HUES64 (cell line): ENCODE data around the gene ASCL1. TPM values are rescaled to one million over a fixed set of nuclear protein-coding genes. Genes with fewer than 3 reads are reported as not detected.

ENCODE experiments used
- H3K27ac ChIP-seq: 2 replicates; pipeline ENCODE4 v1.7.0; 2013; ENCODE audit warnings: low read depth, low read length, inconsistent platforms
- H3K27me3 ChIP-seq: 2 replicates; pipeline ENCODE4 v1.6.1; 2013; ENCODE audit warnings: mild to moderate bottlenecking, low read length; ENCODE audit not compliant: insufficient read depth
- H3K36me3 ChIP-seq: 2 replicates; pipeline ENCODE4 v1.6.1; 2013; ENCODE audit warnings: mild to moderate bottlenecking, low read length; ENCODE audit not compliant: insufficient read depth
- H3K4me1 ChIP-seq: 2 replicates; pipeline ENCODE4 v1.6.1; 2013; ENCODE audit warnings: mild to moderate bottlenecking, low read length, moderate library complexity; ENCODE audit not compliant: insufficient read depth
- H3K4me3 ChIP-seq: 2 replicates; pipeline ENCODE4 v1.5.1; 2013; ENCODE audit warnings: mild to moderate bottlenecking, low read length, moderate library complexity
- H3K9ac ChIP-seq: 2 replicates; pipeline ENCODE4 v1.6.1; 2013; ENCODE audit warnings: mild to moderate bottlenecking, low read depth, low read length
- H3K9me3 ChIP-seq: 2 replicates; pipeline ENCODE4 v1.6.1; 2013; ENCODE audit warnings: low read depth, low read length; ENCODE audit not compliant: insufficient read depth
- WGBS: fragments of 150-250, 120-280 bp; methylation state at CpG from one replicate; pipeline ENCODE4 v1.1.7; 2013; ENCODE audit warnings: missing lambda C conversion rate; 5-methylcytosine and 5-hydroxymethylcytosine counted together
- polyA plus RNA-seq, 2 experiments: library from polyadenylated mRNA; stranded (reverse); fragments of 50-300 nt; gene quantifications; one replicate each; pipeline ENCODE4 v1.2.3, GENCODE V29; 2013

Gene ASCL1
- polyA plus RNA-seq (2013, experiment 1 of 2), result 1.00 TPM
- polyA plus RNA-seq (2013, experiment 2 of 2), result 1.8 TPM

DNA sequence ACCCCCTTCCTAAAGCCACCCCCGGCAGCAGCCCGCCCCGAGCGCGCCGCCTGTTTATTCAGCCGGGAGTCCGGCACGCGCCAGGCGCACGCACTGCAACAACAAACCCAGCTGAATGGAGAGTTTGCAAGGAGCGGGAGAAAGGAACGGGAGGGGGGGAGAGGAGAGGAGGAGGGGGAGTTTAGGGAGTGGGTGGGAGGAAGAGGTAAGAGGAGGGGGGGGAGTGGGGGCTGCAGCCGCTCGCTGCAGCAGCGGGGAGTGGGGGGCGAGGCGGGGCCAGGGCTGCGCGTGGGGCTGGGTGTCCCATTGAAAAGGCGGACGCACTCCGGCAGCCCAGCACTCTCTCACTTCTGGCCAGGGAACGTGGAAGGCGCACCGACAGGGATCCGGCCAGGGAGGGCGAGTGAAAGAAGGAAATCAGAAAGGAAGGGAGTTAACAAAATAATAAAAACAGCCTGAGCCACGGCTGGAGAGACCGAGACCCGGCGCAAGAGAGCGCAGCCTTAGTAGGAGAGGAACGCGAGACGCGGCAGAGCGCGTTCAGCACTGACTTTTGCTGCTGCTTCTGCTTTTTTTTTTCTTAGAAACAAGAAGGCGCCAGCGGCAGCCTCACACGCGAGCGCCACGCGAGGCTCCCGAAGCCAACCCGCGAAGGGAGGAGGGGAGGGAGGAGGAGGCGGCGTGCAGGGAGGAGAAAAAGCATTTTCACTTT, at the start of gene ASCL1:
TSS of gene ASCL1 (plus strand) at position 336 of the 712 bp plus-strand sequence. CDS start 571 bp downstream, outside the sequence.
- H3K4me1 ChIP-seq, result peaks cover 18% of the 10 kb centered on the region
- H3K9me3 ChIP-seq, result no peaks in the 10 kb centered on the region
- peak within 1 kb of the TSS; percentile 55 for H3K4me3 ChIP-seq
- no peak within 1 kb of the TSS for H3K9ac ChIP-seq
- peaks cover 100% of the 10 kb centered on the region for H3K27me3 ChIP-seq
- no peak within 1 kb of the TSS for H3K27ac ChIP-seq
- under 1% methylated on average over 51 of the region's 52 CpGs for WGBS
- no peaks in the 10 kb centered on the region for H3K36me3 ChIP-seq

DNA sequence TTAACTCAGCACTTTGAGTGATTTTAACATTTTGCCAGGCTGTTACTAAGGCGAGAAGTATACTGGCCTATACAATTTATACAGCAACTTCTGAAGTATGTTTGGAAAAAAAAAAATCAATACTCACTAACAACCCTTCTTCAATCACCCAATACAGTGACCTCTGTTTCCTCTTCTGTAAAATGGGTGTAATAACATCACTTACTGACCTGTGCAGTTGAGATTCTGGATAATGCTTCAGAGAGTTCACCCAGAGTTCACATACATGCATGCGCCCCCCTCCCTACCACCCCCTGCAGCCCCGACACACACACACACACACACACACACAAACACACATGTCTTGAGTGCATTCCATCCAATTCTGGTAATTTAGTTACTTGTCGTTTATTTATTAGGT, 49.6 kb upstream of the ASCL1 start:
- H3K9me3 ChIP-seq, result no peaks in the 10 kb centered on the region
- H3K9ac ChIP-seq, result no peak overlapping the region
- H3K36me3 ChIP-seq, result no peaks in the 10 kb centered on the region
- no peaks in the 10 kb centered on the region for H3K4me1 ChIP-seq
- no peak overlapping the region for H3K27ac ChIP-seq
- 100% methylated on average over 2 of the region's 4 CpGs for WGBS
- H3K4me3 ChIP-seq, result no peak overlapping the region
- H3K27me3 ChIP-seq, result no peaks in the 10 kb centered on the region

DNA sequence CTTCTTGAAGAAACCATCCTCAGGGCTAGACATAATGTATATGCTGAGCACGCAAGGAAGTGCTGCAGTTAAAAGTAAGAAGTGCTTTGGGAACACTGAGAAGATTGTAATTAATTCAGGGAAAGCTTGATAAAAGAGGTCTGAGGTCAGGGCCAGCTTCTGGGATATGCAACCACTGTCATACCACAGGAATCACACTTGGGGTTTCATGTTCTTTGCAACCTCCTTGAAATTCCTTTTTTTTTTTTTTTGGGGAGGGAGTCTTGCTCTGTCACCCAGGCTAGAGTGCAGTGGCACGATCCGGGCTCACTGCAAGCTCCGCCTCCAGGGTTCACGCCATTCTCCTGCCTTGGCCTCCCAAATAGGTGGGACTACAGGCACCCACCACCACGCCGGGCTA, 47.3 kb upstream of the ASCL1 start:
- no peak overlapping the region for H3K9ac ChIP-seq
- H3K27ac ChIP-seq, result no peak overlapping the region
- no peak overlapping the region for H3K4me3 ChIP-seq
- no peaks in the 10 kb centered on the region for H3K9me3 ChIP-seq
- 94% methylated on average over 7 of the region's 7 CpGs for WGBS
- no peaks in the 10 kb centered on the region for H3K4me1 ChIP-seq
- no peaks in the 10 kb centered on the region for H3K36me3 ChIP-seq
- H3K27me3 ChIP-seq, result no peaks in the 10 kb centered on the region

DNA sequence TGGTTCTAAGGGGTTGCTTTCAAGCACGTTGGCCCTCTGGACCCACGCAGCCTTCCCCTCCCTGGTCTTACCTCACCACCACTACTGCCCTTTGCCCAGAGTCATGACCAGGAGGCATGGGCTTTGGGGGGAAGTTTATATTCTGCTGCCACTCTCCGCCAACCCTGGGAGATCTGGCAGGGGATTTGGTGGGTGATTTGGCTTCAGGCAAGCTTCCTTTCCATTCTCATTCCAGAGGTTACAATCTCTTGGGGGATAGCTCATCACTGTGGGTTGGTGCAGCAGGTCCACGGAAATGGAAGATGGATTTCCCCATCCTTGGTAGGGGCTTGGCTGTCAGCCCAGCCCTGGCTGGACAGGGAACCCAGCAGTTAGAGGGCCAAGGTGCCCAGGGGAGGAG, 46.7 kb upstream of the ASCL1 start:
- no peaks in the 10 kb centered on the region for H3K9me3 ChIP-seq
- H3K4me3 ChIP-seq, result no peak overlapping the region
- H3K9ac ChIP-seq, result no peak overlapping the region
- no peaks in the 10 kb centered on the region for H3K36me3 ChIP-seq
- WGBS, result 94% methylated on average over 4 of the region's 4 CpGs
- no peaks in the 10 kb centered on the region for H3K27me3 ChIP-seq
- no peak overlapping the region for H3K27ac ChIP-seq
- H3K4me1 ChIP-seq, result no peaks in the 10 kb centered on the region

DNA sequence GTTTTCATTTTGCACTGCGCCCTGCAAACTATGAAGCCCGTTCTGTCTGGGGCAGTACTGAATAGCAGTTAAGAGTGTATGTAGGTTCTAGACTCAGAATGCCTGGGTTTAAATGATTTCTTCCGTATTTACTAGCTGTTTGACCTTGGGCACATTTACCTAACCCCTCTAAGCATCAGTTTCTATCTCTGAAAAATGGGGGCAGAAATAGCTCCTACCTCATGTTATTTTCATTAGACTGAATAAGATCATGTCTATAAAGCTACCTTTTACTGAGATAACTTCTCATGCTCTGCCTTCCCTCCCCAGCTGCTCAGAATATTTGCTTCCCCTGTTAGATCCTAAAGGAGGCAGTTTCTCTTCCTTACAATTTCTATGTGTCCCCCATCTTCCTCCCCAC, 46.2 kb upstream of the ASCL1 start:
- Histone ChIP-seq H3K9ac (no peak overlapping the region), H3K9me3 (no peaks in the 10 kb centered on the region), H3K4me3 (no peak overlapping the region), H3K36me3 (no peaks in the 10 kb centered on the region), H3K27ac (no peak overlapping the region), H3K27me3 (no peaks in the 10 kb centered on the region), H3K4me1 (no peaks in the 10 kb centered on the region)
- 97% methylated on average over 3 of the region's 3 CpGs for WGBS

DNA sequence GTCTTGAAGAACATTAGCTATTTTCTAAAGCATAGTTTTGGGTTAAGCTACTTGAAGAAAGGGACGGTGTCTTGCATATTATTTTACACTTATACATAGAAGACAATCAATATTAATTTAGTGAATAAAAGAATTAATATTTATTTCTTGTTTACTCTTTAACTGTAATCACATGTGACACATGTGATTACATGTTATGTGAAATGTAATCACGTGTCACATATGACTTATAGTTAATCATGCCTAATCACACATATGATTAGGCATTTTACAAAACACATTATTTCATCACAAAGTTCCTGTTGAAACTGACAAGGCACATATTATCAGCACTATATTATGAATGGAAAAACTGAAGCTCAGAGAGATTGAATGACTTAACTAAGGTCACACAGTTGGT, 45.2 kb upstream of the ASCL1 start:
- WGBS, result 67% methylated on average over 1 of the region's 2 CpGs
- H3K4me3 ChIP-seq, result no peak overlapping the region
- H3K36me3 ChIP-seq, result no peaks in the 10 kb centered on the region
- no peak overlapping the region for H3K9ac ChIP-seq
- no peaks in the 10 kb centered on the region for H3K4me1 ChIP-seq
- peaks cover 6% of the 10 kb centered on the region; the same call in 1 of the 2 replicates for H3K27me3 ChIP-seq
- no peaks in the 10 kb centered on the region for H3K9me3 ChIP-seq
- H3K27ac ChIP-seq, result no peak overlapping the region

DNA sequence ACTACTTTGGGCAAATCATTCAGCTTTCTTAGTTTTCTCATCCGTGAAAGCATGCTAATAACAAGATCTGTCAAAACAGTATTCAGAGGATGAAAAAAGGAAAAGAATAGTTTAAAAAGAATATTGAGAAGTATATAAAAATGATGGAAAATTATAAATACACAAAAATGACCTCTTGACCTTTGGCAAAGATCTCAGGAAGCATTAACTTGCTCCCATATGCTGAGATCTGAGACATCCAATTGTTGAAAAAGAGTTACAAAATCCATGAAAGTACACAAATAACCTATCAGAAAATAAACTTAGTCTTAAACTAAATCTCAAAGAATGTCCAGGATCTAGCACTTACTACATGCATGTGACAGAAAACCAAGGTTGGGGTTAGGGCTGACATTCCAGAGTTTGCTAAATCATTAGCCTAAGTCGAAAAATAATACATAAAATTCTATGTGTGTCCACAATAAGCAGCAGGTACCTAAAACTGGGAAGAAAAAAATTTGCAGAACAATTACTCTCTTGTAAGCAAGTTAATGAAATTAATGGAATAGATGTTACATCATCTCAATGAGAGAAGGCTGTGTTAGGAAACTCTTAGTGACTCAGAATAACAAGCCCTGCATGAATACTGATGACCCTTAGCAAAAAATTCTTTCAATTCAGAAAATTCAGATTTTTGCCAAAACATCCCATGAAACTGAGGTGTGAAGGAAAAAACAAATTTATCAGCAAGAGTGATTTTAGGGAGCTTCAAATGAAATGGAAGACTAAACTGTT, 43.8 kb upstream of the ASCL1 start:
- WGBS, result 100% methylated on average over 1 of the region's 2 CpGs
- Histone ChIP-seq H3K9me3 (no peaks in the 10 kb centered on the region), H3K27me3 (peaks cover 8% of the 10 kb centered on the region; the same call in 1 of the 2 replicates), H3K9ac (no peak overlapping the region), H3K27ac (no peak overlapping the region), H3K36me3 (no peaks in the 10 kb centered on the region), H3K4me3 (no peak overlapping the region), H3K4me1 (peaks cover 9% of the 10 kb centered on the region)

DNA sequence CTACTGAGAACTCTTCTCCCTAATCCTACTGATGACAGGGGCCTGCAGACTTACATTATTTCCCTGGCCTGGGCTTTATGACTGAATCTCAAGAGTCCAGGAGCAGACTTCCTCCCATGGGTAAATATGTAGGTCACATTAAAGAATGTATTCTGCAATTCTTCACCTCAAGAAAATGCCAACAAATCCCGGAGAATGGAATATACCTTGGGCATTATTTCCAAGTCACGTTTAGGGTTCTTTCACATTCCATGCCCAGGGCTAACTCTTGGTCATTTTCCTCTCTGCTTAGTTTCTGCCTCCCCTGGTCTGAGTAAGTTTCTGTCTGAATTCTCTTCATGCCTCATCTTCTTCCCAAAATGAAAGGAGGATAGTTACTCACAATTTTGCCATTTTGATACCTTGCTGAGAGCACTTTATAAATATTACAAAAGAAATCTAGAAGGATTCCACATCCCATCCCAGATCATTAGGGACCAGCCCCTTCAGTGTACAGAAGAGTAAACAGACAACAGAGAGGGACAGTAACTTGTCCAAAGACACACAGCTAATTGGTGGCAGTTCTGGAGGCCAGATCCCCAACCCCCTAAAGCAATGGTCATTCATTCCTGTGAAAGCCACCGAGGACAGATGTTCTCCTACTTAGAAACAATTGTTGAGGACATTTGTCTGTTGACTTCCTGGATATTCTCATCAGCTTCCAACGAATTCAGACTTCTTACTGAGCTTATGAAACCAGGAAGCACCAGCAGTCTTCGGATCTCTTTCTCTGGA, 41.0 kb upstream of the ASCL1 start:
- Histone ChIP-seq H3K27me3 (peaks cover 8% of the 10 kb centered on the region; the same call in 1 of the 2 replicates), H3K4me1 (peaks cover 11% of the 10 kb centered on the region), H3K9ac (no peak overlapping the region), H3K27ac (peak overlapping the region; percentile 53; the same call in 1 of the 2 replicates), H3K36me3 (no peaks in the 10 kb centered on the region), H3K9me3 (no peaks in the 10 kb centered on the region), H3K4me3 (peak overlapping the region; percentile 53)
- 91% methylated on average over 5 of the region's 5 CpGs for whole genome bisulfite sequencing

DNA sequence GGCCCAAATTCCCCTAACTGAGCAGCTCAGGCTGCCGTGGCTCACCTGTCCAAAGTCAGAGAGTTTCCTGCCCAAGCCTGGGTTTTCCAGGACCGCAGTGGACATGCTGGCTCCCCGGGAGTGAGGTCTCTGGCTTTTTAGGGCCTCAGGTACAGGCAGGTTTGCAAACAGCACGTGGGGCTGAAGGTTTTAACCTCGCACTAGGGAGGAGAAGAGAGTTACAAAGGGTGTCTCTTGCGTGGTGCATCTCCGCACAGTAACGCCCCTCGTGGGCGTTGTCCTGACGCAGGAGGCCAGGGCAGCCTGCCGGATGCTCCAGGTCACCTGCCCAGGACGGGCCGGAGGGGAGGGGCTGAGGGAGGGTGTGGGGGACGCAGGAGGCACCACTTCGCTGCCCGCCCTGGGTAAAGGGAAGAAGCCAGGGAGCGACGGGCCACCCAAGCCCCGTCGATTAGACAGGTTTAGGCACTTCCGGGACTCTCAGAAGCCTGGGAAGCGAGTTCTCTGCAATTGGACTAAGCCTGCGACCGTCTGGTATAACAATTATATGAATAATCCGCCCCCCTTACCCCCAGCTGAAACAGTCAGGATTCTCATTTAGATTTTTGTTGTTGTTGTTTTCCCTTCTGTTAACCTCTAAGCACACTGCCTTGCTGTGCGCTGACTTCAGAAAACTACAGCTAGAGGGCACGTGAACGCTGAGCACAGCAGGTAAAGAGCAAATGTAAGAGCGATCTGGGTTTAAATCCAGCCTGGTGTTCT, 40.3 kb upstream of the ASCL1 start, which contains the start of gene PAH:
TSS of gene PAH (minus strand) at position 219 of the 762 bp plus-strand sequence. CDS start at position 105, 114 bp downstream.
- Histone ChIP-seq H3K9ac (peak within 1 kb of the TSS; percentile 13; the same call in 1 of the 2 replicates), H3K27ac (peak within 1 kb of the TSS; percentile 53; the same call in 1 of the 2 replicates), H3K4me3 (peak within 1 kb of the TSS; percentile 53), H3K4me1 (peaks cover 11% of the 10 kb centered on the region), H3K9me3 (no peaks in the 10 kb centered on the region), H3K27me3 (peaks cover 8% of the 10 kb centered on the region; the same call in 1 of the 2 replicates), H3K36me3 (no peaks in the 10 kb centered on the region)
- 17% methylated on average over 30 of the region's 30 CpGs for WGBS

DNA sequence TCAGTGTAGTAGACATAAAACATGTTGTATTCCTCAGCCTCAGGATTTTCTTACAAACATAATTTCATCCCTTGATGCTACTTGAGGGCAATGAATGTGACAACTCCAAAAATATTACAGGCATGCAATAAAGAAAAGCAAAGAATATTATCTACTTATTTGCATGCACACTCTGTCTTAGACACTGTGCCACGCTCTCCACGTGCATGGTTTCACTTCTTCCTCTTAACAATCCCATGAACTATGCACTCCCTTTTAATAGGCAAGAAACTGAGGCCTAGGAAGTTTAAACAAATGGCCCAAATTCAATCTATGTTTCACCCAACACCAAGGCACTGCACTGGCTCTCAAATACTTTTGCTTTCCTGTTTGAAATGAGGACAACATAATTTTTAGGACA, 38.6 kb upstream of the ASCL1 start:
- Histone ChIP-seq H3K9ac (no peak overlapping the region), H3K27me3 (peaks cover 8% of the 10 kb centered on the region; the same call in 1 of the 2 replicates), H3K36me3 (no peaks in the 10 kb centered on the region), H3K9me3 (no peaks in the 10 kb centered on the region), H3K4me1 (peaks cover 11% of the 10 kb centered on the region), H3K27ac (no peak overlapping the region), H3K4me3 (no peak overlapping the region)
- WGBS, result 89% methylated on average over 2 of the region's 2 CpGs
